Smooth muscle cell (in vitro differentiated cells): ENCODE measurements around the gene TLR6. TPM values are rescaled to one million over a fixed set of nuclear protein-coding genes. Genes with fewer than 3 reads are reported as not detected.

Source experiments
- DNase-seq: peaks from one replicate; lab custom pipeline; 2025; ENCODE audit not compliant: unreplicated experiment; lab: John Stamatoyannopoulos, UW
- H2AFZ ChIP-seq: fragments of 200-600 bp; sonication (generic); 2 replicates; pipeline ENCODE4 v1.6.0; 2016; ENCODE audit warnings: antibody characterized with exemption, low read depth, mild to moderate bottlenecking
- H3F3A ChIP-seq: fragments of 200-600 bp; sonication (generic); 2 replicates; pipeline ENCODE4 v1.6.0; 2017; ENCODE audit warnings: antibody characterized with exemption, low read depth
- H3K27ac ChIP-seq: fragments of 200-600 bp; sonication (generic); 2 replicates; pipeline ENCODE4 v1.5.1; 2016; ENCODE audit warnings: low read depth, mild to moderate bottlenecking
- H3K27me3 ChIP-seq: fragments of 200-600 bp; sonication (generic); 2 replicates; pipeline ENCODE4 v1.6.1; 2016; ENCODE audit warnings: low read depth, mild to moderate bottlenecking
- H3K36me3 ChIP-seq: fragments of 200-600 bp; sonication (generic); 2 replicates; pipeline ENCODE4 v1.5.1; 2016; ENCODE audit warnings: low read depth
- H3K4me1 ChIP-seq: fragments of 200-600 bp; sonication (generic); 2 replicates; pipeline ENCODE4 v1.5.1; 2016; ENCODE audit warnings: low read depth
- H3K4me2 ChIP-seq: fragments of 200-600 bp; sonication (generic); 2 replicates; pipeline ENCODE4 v1.6.0; 2016; ENCODE audit warnings: mild to moderate bottlenecking
- H3K4me3 ChIP-seq: fragments of 200-600 bp; sonication (generic); 2 replicates; pipeline ENCODE4 v1.5.1; 2016; ENCODE audit warnings: mild to moderate bottlenecking
- H3K79me2 ChIP-seq: fragments of 200-600 bp; sonication (generic); 2 replicates; pipeline ENCODE4 v1.6.0; 2016; ENCODE audit warnings: low read depth, mild to moderate bottlenecking
- H3K9ac ChIP-seq: fragments of 200-600 bp; sonication (generic); 2 replicates; pipeline ENCODE4 v1.6.0; 2016; ENCODE audit warnings: low read depth
- H3K9me3 ChIP-seq: fragments of 200-600 bp; sonication (generic); replicated peaks from 2 replicates; pipeline ENCODE4 v1.5.1; 2016; ENCODE audit warnings: low read depth
- H4K20me1 ChIP-seq: fragments of 200-600 bp; sonication (generic); 2 replicates; pipeline ENCODE4 v1.6.0; 2016; ENCODE audit warnings: low read depth
- CTCF ChIP-seq: fragments of 200-600 bp; sonication (generic); IDR thresholded peaks from 2 replicates; pipeline ENCODE4 v1.5.1; 2017; ENCODE audit warnings: borderline replicate concordance, mild to moderate bottlenecking, antibody characterized with exemption; ENCODE audit not compliant: insufficient read depth, poor library complexity, severe bottlenecking
- WGBS: methylation state at CpG from one replicate; pipeline ENCODE4 v1.1.7; 2016; ENCODE audit warnings: low lambda C conversion rate; 5-methylcytosine and 5-hydroxymethylcytosine counted together
- polyA plus RNA-seq: library from polyadenylated mRNA; unstranded; fragments of >200 nt; fragmentation: Nextera tagmentation; extraction: Ambion mirVana; gene quantifications from 2 replicates; pipeline ENCODE4 v1.2.1, GENCODE V29; 2016
- total RNA-seq: library from RNA; depleted of rRNA; stranded (reverse); fragments of >200 nt; gene quantifications from 2 replicates; pipeline ENCODE4 v1.2.3, GENCODE V29; 2014

The TLR6 gene
- total and polyA plus RNA-seq, 2 experiments from 2014 or later, result 0.17 to 4.4 TPM

GRCh38 chr4:38855466-38855865 is 1.2 kb downstream of the TLR6 start:
- Histone ChIP-seq H3K36me3 (no peaks in the 10 kb centered on the region), H4K20me1 (no peaks in the 10 kb centered on the region), H2AFZ (no peak overlapping the region), H3K27me3 (no peaks in the 10 kb centered on the region), H3K79me2 (no peaks in the 10 kb centered on the region), H3K27ac (no peak overlapping the region), H3K4me1 (no peaks in the 10 kb centered on the region), H3K9me3 (no peaks in the 10 kb centered on the region), H3K9ac (no peak overlapping the region), H3F3A (peaks cover 6% of the 10 kb centered on the region), H3K4me2 (peak overlapping the region; percentile 80), H3K4me3 (no peak overlapping the region)
- no peak for TF ChIP-seq CTCF
- WGBS, result 85% methylated on average over 5 of the region's 5 CpGs
- no peak for DNase-seq

- WGBS, result 100% methylated on average over 2 of the region's 3 CpGs
- Histone ChIP-seq H3K36me3 (no peaks in the 10 kb centered on the region), H3K79me2 (no peaks in the 10 kb centered on the region), H4K20me1 (no peaks in the 10 kb centered on the region), H3K9me3 (no peaks in the 10 kb centered on the region), H2AFZ (no peak overlapping the region), H3K9ac (no peak overlapping the region), H3K4me2 (no peak overlapping the region), H3K4me1 (no peaks in the 10 kb centered on the region), H3F3A (no peaks in the 10 kb centered on the region), H3K4me3 (no peak overlapping the region), H3K27ac (no peak overlapping the region), H3K27me3 (no peaks in the 10 kb centered on the region)
- DNase-seq, result no peak
- no peak for TF ChIP-seq CTCF
These were observed 10.6 kb downstream of the TLR6 start for GRCh38 chr4:38846015-38846414.

GRCh38 chr4:38842994-38843393 is 13.6 kb downstream of the TLR6 start:
- H3K4me2 ChIP-seq, result no peak overlapping the region
- no peak overlapping the region for H3K9ac ChIP-seq
- H3K36me3 ChIP-seq, result no peaks in the 10 kb centered on the region
- no peak for TF ChIP-seq CTCF
- H3K27ac ChIP-seq, result no peak overlapping the region
- H4K20me1 ChIP-seq, result no peaks in the 10 kb centered on the region
- H3K4me3 ChIP-seq, result no peak overlapping the region
- no peaks in the 10 kb centered on the region for H3F3A ChIP-seq
- 91% methylated on average over 4 of the region's 4 CpGs for WGBS
- DNase-seq, result no peak
- H3K27me3 ChIP-seq, result no peaks in the 10 kb centered on the region
- H2AFZ ChIP-seq, result no peak overlapping the region
- H3K79me2 ChIP-seq, result no peaks in the 10 kb centered on the region
- H3K9me3 ChIP-seq, result no peaks in the 10 kb centered on the region
- no peaks in the 10 kb centered on the region for H3K4me1 ChIP-seq

- no peak for DNase-seq
- Histone ChIP-seq H3K4me3 (no peak overlapping the region), H3F3A (no peaks in the 10 kb centered on the region), H3K36me3 (no peaks in the 10 kb centered on the region), H3K9me3 (no peaks in the 10 kb centered on the region), H3K79me2 (no peaks in the 10 kb centered on the region), H3K4me1 (no peaks in the 10 kb centered on the region), H3K4me2 (no peak overlapping the region), H2AFZ (no peak overlapping the region), H3K27ac (no peak overlapping the region), H3K9ac (no peak overlapping the region), H4K20me1 (no peaks in the 10 kb centered on the region), H3K27me3 (no peaks in the 10 kb centered on the region)
- WGBS, result 74% methylated on average over 2 of the region's 2 CpGs
- no peak for TF ChIP-seq CTCF
These were observed 18.8 kb downstream of the TLR6 start for GRCh38 chr4:38837849-38838248.
